ENCODE data around the gene RPL27A.
"Not testable (repeated sequence)": the region's sequence is repeated elsewhere in the genome, so short reads cannot be mapped to it uniquely, and the experiment has no call there.

Gene RPL27A

DNA sequence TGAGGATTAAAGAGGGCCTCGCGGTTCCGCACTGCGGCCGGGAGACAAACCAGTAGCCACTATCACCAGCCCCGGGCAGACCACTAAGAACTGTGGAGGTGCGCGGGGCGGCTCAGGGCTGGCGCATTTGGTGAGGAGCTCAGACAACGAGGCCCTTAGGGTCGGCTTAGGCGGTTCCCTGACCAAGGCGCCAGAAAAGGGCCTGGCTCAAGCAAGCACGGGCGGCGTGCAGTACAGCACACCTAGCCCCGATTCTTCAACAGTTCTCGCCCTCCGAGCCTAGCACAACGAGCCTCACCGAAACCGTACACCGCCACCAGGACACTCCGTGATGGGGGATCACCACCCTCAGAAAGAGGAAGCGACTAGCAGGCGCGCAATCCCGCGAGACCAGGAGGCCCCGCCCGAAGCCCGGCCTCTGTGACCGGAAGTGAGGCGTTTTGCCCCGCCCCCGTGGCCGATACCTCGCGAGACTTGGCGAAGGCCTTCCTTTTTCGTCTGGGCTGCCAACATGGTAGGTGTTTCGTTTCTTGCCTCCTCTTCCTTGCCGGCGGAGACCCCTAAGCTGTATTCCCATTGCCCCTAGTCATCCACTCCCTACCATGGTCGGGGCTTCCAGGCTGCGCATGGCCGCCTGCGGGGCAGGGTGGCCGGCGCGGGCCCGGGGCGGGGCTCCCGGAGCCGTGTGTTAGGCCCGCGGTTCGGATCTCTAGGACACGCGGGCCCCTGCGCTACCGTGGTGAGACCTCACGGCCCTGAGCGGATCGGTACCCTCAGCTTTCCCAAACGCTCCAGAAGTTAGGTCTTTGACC is at the start of gene RPL27A, which contains the start of gene TRIM66:
Gene RPL27A, plus strand, starts transcription at position 490 of the 812 bp plus-strand sequence. Its CDS starts 22 bp downstream, at position 512.
Gene TRIM66, minus strand, starts transcription at position 363 of the 812 bp plus-strand sequence. CDS start 10,391 bp downstream, outside the sequence.
- peak; percentile 70 for DNase-seq

DNA sequence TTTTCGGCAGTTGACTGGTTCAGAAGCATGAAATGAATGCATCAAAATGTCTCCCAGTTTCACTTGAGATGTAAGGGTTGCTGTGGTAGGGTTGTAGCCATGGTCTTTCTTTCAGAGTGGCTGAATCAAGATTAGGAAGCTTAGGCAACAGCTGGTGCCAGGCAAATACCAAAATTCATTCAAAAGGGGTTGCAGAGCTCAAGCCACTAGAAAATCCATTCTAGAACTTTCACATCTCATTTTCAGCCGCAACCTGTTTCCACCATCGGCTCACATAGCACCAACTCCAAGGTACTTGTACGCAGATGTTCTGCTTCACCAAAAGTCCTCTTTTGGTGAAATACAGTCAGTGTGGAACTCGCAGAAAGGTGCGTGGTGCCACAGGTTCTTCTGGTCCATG is 48.1 kb upstream of the RPL27A start:
- no peak for DNase-seq

DNA sequence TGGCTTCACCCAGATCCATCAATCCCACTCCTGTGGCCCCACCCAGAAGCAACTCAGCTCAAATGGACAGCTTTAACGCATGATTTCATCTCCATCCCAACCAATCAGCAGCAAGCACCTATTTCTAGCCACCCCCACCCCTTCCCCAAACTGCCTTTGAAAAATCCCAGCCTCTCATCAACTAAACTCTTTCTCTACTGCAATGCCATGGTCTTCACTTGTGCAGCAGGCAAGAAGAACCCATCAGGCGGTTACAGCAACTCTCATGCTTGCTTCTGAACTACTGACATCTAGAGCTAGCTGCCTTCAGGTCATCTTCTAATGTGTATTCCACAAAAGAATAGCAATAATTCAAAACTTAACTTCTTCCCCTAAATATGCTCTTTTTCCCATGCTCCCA is 46.5 kb upstream of the RPL27A start:
- DNase-seq, result no peak

DNA sequence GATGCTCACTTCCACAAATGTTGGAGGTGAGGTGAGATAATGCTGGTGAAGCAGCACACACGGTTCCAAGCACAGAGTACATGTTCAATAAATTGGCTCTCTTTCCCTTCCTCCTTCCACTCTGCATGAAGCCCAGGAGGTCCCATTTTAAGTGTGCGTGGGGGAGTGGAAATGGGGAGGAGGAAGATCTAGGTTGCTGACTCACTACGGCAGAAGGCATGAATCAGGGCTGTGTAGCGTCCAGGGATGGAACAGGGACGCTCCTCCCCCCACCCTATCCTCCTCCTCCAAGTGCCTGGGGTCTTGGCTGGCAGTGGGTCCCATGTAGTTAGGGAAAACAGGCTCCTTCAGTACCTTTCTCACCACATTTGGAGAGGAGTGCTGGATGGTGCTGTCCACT is 44.3 kb upstream of the RPL27A start:
- DNase-seq, result no peak

DNA sequence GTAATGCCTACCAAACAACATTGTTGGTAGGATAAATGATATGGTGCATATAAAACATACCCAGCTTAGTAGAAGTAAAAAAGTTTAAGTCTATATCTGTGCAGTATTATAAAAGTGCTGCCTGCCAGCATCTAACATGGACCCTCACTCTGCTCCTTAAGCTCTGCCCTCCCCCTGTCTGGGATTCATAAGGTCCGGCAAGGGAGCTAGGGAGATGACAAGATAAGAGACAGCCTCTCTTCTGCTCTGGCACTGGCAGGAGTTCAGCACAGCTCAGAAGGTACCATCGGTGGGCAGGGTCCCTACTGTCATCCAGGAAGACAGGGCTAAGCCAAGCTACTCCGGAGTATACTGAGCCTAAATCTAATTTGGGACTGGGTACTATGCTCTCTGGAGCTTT is 42.9 kb upstream of the RPL27A start:
- no peak for DNase-seq

DNA sequence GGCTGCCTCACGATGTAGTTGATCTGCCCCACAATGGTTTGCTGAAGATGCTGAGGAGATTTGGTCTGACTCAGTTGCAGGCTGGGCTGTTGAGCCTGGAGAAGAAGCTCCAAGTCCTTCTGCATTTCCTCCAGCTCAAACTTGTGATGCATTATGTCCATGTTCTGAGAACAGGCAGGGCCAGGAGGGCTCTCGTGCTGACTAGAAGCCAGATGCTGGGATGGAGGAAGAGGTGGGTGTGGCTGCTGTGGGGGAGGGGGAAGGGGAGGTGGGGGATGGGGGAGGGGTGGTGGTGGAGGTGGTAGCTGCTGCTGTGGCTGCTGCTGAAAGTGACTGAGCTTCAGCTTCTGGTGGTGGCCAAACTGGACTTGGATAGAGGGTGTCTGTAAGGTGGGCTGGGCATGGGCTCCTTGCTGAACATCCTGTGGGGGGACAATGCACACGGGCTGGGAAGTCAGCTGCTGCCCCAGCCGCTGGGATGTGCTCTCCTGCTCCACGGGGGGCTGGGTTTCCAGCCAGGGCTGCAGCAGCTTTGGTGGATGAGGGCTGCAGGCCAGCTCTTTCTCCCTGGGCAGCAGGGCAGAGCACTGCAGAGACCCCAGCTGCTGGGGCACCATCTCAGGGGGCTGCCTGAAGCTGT is 42.2 kb upstream of the RPL27A start:
- no peak for DNase-seq

DNA sequence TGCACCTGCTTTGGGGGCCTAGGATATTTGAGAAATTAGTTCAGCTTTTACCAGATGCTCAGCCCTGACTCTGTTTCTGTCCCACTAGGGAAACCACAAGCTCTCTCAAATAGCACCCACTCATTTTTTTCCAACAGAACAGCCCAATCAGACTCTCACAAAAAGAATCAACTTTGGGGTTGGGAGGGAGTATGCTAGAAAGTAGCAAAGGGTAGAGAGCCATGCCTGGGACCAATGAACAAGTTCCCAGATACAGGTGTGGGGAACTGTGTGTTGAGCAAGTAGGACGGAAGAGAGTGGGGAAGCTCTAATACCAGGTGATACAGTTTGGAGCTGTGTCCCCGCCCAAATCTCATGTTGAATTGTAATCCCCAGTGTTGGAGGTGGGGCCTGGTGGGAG is 41.3 kb upstream of the RPL27A start:
- no peak for DNase-seq

DNA sequence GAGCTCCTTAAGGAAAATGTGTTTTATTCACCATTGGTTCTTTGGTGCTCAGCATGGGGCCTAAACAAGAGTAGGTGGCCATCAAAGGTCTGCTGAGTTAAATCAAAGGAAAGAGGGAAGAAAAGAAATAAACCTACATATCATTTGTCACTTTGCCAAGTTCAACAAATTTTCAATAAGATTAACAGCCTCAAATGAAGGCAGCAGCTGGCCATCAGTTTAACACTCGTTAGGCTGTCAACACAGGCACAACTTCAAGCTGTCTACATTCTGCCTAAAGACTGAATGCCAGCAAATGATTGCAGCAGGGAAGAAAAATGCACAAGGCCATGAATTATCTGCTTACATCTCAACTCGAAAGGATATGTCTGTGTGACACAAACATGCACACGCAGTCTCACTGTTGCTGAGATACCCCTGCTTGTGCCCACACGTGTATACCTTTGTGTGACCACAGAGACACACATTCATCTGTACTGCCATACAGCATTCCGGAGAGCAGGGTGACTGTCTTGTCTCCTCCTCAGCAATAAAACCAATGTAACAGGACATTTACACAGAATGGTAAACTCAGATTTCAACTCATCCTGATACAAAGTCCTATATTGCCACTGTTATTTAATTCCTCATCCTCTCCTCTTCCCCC is 40.3 kb upstream of the RPL27A start:
- DNase-seq, result no peak

DNA sequence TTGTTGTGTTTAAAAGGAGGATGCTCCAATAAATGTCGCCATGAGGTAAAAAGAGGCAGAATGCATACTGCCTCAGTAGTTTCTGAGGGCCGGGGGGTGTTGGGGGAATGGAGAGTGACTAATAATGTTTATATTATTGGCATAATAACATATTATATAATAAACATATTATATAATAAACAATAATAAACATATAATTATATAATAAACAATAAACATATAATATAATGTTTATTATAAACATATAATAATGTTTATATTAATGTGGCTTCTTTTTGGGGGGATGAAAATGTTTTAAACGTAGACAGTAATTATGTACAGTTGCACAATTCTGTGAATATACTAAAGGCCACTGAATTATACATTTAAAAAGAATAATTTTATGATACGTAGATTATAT is 35.7 kb upstream of the RPL27A start:
- no peak for DNase-seq

DNA sequence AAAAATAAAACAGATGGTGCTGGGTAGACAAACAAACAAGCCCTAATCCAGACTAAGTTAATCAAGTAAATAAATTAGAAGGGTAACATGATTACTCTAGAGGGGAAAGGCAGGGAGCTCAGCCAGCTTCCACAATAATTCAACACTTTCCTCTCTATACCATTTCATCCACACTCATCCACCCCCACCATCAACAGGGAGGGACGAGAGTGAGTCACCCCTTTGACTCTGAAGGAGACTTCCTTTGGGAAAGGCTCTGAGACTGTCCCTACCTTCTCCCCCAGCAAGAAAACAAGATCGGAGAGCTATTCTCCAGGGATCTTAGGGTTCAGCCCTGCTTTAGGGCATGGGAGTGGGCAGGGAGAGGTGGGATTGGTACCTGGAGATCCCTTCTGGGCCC is 33.2 kb upstream of the RPL27A start:
- no peak for DNase-seq

DNA sequence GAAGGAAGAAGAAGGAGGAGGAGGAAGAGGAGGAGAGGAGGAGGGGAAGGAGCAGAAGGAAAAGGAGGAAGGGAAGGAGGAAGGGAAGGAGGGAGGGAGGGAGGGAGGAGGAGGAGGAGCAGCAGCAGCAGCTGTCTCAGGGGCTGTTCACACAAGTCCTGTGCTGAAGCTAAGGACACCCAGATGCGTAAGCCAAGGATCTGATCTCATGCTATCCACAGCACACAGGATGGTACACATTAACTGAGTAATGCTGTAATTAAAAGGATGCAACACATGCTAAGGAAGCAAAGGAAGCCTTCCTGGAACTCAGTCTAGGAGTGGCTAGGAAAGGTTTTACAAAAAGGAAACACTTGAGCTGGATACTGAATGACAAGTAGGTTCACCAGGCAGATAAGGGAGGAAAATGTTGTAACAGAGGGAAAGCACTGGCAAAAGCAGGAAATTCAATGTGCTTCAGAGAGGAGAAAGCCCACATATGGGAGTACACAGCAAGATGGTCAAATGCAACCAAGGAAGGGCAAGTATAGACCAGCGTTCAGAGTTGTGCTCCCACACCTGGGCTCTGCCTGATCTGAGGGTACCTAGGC is 32.1 kb upstream of the RPL27A start:
- no peak for DNase-seq

DNA sequence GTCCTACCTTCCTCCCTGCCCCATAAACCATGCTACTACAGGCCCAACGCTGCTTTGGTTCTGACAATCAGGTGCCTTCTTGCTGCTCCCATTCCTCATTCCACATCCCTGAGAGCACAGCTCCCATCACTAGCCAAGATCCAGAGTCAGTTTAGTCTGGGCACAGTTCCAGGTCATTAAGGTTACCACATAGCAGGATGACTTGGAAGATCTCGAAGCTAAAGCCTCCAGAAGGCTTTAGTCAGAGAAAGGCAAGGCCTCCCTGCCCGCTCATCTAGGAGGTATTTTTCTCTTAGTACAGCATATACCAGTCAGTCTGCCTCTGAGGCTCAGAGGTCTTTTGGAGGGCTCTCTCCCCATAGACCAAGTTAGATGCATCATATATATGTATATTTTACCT is 30.5 kb upstream of the RPL27A start:
- DNase-seq, result no peak

DNA sequence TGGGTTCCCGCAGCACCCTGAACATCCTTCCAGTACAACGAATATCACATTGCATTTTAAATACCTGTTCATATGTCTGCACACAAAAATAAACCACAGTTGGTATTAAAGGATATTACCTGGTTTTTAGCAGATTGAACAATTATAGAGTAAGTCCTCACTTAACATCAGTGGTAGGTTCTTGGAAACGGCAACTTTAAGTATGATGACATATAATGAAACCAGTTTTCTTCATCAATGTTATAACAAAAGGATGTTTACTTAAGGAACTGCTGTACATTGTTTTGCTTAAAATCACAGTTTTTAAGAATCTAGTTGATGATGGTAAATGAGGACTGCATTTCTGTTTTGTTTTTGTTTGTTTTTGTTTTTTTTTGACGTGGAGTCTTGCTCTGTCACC is 28.1 kb upstream of the RPL27A start:
- DNase-seq, result no peak

DNA sequence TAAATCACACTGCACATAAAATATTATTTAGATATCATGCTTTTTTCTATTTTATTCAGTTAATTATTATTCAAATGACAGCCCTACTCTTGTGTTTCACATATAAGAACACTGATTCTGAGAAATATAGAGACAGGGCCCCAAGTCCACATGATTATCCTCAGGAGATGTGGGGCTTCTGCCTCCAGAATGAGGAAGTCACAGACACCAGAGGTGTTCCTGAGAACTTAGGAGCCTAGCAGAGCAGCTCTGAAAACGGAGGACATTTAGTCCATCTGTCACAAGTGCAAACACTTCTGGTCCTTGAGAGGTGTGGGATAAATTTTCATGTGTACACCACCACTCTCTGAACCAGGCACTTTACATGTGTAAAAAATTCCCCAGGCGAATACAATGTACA is 26.3 kb upstream of the RPL27A start:
- no peak for DNase-seq

DNA sequence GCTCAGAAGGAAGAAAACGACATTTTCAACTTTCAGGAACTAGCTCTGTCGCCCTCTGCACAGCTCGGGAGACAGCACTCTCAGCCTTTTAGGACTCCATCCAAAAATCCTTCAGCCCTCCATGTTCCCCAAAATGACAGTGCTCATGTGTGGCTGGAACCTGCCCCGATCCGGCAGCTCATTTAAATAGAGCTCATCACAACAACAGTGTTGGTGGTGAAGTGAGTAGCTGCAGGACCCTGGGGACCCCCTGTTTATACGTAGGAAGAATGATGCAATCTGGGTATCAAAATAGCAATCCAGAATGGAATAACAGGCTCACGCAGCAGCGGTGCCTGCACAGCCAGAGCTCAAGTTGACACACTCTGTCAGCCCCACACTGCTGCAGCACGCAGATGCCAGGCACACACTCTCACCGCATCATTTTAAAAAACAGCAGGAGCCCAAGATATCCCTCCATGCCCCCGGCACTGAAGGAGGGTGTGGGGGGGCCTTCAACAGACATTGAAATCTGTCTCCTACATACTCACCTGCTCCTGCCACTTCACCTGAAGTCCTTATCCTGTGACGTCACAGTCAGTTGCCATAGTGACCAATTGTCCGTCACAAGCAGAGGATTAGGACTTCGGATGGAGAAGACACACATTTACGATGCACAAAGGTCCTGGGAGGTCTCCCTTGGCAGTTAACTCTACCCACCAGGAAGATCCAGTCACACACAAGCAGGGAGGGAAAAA is 24.1 kb upstream of the RPL27A start:
- no peak for DNase-seq

DNA sequence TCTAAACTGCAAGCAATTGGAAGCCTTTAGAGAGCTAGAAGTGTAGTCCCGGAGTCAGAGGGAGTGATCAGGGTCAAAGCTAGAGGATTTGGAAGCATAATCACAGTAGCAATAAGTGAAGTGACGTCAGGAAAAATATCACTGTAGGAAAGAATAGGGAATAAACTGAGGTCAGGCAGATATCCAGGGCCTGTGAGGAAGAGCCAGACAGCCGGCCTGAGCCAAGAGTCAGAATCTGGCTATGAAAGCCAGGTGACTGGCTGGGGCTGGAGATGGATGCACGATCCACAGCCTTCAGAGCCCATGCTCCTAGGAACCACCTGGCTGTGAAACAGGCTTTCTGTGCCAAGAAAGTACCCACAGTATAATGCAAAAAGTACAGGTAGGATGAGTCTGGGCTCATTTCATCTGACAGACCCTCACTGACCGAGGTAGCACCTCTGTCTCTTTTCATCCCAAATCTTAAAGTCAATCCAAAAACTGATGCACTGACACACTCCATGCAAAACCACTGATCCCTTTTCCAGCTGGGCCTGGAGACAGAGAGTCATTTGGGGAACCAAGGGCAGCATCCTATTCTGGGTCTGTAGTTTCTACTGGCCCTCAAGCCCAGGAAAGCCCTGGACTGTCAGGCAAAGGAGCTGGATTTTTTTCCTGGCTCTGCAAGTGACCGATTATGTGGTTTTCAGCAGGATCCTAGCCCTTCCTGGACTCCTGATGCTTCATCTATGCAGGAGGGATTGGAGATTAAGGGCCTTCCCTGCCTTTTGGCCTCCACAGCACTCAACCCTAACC is 21.4 kb upstream of the RPL27A start:
- no peak for DNase-seq

DNA sequence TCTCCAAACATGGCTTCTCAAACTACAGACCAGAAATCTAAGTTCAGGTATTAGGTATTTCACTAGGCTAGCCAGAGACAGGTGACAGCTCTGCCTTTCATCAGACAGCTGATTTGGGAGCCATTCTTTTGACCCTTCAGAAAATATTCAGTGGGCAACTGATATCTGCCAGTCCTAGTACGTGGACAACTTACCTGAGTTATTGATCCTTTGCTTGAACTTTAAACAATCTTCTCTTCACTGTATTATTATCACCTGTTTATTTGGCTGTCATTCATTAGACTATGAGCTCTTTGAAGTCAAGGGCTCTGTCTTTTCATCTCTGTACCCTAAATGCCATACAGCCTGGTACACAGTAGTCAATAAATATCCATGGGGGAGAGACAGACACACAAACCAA is 17.4 kb upstream of the RPL27A start:
- DNase-seq, result no peak

DNA sequence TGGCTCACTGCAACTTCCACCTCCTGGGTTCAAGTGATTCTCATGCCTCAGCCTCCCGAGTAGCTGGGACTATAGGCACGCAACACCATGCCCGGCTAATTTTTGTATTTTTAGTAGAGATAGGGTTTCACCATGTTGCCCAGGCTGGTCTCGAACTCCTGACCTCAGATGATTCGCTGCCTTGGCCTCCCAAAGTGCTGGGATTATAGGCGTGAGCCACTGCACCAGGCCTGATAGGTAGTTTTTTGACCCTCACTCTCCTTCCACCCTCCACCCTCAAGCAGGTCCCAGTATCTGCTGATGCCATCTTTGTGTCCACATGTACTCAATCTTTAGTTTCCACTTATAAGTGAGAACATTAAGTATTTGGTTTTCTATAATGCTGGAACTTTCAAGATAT is 12.5 kb upstream of the RPL27A start:
- DNase-seq, result not testable (repeated sequence)

DNA sequence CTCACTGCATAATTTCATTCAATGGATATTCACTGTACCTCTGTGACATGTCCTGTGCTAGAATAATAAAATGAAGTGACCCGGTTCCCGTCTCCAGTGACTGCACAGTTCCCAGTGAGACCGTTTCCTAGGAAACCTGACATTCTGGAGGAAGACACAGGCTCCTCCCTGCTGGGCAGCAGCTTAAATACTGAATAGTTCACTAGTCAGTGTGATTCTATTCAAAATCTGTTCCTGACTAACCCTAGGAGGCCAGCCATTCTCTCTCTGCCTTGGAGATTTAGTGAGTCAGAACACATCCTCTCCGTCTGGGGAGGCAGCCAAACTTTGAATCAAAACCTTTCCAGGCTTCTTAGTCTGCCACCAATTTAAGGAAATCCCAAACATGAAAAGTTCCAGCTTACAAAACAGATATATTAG is 11.4 kb upstream of the RPL27A start:
- no peak for DNase-seq

DNA sequence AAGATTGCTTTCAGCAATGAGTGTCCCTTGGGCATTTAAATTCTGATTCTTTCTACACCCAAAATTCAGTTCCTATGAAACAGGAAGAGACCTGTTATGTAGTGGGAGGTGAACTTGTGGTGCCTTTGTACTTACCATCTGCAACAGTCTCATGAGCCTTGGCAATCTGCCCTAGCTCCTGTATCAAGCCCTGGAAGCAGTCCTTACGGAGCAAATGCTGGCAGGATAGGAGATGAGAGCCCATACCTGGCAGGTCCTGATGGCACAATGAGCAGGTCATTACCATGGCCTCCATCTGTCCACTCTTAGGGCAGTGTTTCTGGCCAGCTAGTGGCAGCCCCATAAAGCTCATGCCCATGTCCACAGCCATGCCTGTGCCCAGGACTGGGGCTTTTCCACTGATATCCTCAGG is 10.9 kb upstream of the RPL27A start:
- DNase-seq, result no peak

DNA sequence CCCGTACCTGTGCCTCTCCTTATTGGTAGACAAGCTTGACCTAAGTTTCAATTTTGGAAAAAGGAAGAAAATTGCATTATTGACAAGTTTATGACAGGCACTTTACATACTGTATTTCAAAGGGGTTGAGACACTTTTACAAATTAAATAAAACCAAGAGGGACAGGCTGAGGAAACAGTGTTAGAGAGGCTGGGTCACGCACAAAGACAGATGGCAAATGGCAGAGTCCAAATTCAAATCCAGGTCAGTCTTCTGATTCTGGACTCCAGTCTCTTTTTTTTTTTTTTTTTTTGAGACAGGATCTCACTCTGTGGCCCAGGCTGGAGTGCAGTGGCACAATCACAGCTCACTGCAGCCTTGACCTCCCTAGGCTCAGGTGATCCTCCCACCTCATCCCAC is 10.2 kb upstream of the RPL27A start:
- no peak for DNase-seq

DNA sequence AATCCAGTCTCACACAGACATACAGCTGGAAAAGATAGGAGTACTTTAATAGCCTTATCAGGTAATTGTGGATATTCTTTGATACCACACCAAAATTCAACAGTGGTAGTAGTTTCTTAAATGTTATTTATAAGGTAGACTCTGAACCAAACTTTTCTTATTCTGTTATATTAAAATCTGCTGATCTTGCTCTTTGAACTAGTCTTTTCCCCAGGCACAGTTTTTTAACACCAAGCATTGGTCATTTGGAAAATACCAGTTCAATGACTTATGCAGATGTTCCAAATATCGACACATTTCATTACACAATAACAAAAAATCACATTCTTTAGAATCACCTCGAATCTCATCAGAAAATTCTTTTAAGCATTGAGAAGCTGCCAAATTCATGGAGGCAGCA is 7.7 kb upstream of the RPL27A start:
- no peak for DNase-seq

All from GF-D8 (cell line).